Measurements from ENCODE around the gene SLC7A14. TPM values are rescaled to one million over a fixed set of nuclear protein-coding genes. Genes with fewer than 3 reads are reported as not detected.

The SLC7A14 gene
- total and polyA plus RNA-seq, 2 donors (not counting 3 experiments of a cell fraction or from before 2014, with no cell fraction given): 0.07 to 0.57 TPM

- Histone ChIP-seq H4K20me1 (replicated peaks; ENCODE audit: control insufficient read depth, extremely low read depth, insufficient read depth, low read length) (no peaks in the 10 kb centered on the region), H2AFZ (ENCODE audit: low read depth, low read length) (no peak overlapping the region), H3K9me1 (replicated peaks; ENCODE audit: control insufficient read depth, extremely low read depth, insufficient read depth, low read length) (no peaks in the 10 kb centered on the region), H3K4me3 (replicated peaks in 1 of 3; ENCODE audit: insufficient read depth in 1 of 3, low read depth in 1 of 3, low read length in 3 of 3) (no peak overlapping the region), H3K36me3 (ENCODE audit: control insufficient read depth in 2 of 2, extremely low read depth in 1 of 2, insufficient read depth in 2 of 2, low read length in 2 of 2) (peaks cover 0 to 3% of the 10 kb centered on the region in 2 experiments), H3K4me1 (ENCODE audit: control insufficient read depth, extremely low read depth, insufficient read depth, low read length) (peaks cover 5% of the 10 kb centered on the region), H3K27me3 (ENCODE audit: control insufficient read depth in 2 of 2, insufficient read depth in 2 of 2, low read length in 2 of 2) (no peaks in the 10 kb centered on the region), H3K79me2 (ENCODE audit: control insufficient read depth, insufficient read depth, low read length) (peaks cover 12% of the 10 kb centered on the region), H3K9ac (replicated peaks; ENCODE audit: extremely low read depth, insufficient read depth, low read length) (no peak overlapping the region), H3K4me2 (ENCODE audit: insufficient read depth, low read length) (no peak overlapping the region), H3K27ac (ENCODE audit: insufficient read depth, low read depth, low read length) (no peak overlapping the region), H3K9me3 (replicated peaks; ENCODE audit: control insufficient read depth, insufficient read depth, low read length) (no peaks in the 10 kb centered on the region)
- TF ChIP-seq JUN (IDR thresholded peaks at IDR 0.05; ENCODE audit: borderline replicate concordance, insufficient read depth, insufficient read length, low read depth): no peak
- TF ChIP-seq FOS (IDR thresholded peaks at IDR 0.05; ENCODE audit: borderline replicate concordance, insufficient read depth, low read length): no peak
- peak; percentile 90 to 92 for TF ChIP-seq CTCF (IDR thresholded peaks at IDR 0.05; ENCODE audit: extremely low read depth in 1 of 2, insufficient read depth in 1 of 2, low read depth in 1 of 2, low read length in 2 of 2)
- no peak for TF ChIP-seq MYC (IDR thresholded peaks at IDR 0.05; ENCODE audit: low read depth, low read length)
- TF ChIP-seq POLR2AphosphoS5 (IDR thresholded peaks at IDR 0.05; ENCODE audit: insufficient read depth, low read depth, low read length): no peak
- dilution Hi-C loops (cut with MboI; ENCODE audit: extremely low pct_ligation_motif_present, low sequenced_read_pairs) (no loop called here), intact Hi-C loops (cut with micrococcal nuclease) (loop anchor here (1.0 to 5.0 kb wide), 5 partner anchors 85 to 453 kb away; no protein-coding TSS in a partner anchor)
- BruUV-seq (replicated peaks): no TSS peak
- FAIRE-seq (peak; percentile 86), DNase-seq (ENCODE audit: low read depth, low spot score) (peak; percentile 80)
- ChIA-PET CTCF (interaction anchor here (0.6 to 11.4 kb wide), 103 partner anchors 9 to 636 kb away, joined by 3 to 525 read pairs (median 4); partner anchors contain the start of genes RPL22L1 and SLC7A14), POLR2A (interaction anchor here (0.6 to 1.5 kb wide), 4 partner anchors 46 to 434 kb away, joined by 3 to 5 read pairs (median 3); no protein-coding TSS in a partner anchor)
These were observed 171.6 kb downstream of the SLC7A14 start for GRCh38 chr3:170414202-170414663.
